ENCODE measurements around the gene ALDH1L1.

DNA sequence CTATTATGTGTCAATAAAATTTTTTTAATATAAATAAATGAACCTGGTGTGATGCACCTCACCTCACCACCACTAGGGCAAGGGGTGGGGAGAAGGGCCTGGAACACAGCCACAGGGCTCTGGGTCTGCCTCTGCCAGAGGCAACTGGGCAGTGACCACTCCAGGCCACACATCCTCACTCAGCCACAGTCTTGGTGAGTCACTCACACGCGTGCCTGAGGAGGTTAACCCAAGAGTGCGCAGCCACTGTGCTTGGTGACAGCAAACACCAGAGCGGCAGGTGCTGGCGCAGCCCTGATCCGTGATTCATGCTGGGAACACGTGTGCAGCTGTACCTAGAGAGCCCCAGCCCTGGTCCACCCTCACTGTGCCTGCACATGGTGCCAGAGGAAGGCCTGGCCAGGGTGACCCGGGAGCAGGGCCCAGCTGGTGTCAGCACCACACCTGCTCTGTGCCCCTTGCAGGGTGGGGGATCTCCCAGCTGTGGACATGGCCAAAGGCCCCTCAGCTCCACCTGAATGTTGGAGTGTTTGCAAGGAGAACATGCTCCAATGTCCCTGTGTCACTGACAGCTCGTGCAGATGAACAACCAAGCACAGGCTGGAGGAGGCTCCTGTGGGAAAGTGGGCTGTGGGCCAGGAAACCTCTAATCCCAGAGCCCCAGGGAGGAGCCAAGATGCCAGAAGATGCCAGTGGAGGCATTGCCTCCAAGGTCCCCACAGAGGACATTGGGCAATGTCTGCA, 98.6 kb downstream of the ALDH1L1 start:
- TF ChIP-seq FOXM1 (IDR thresholded peaks at IDR 0.05; ENCODE audit: borderline replicate concordance) (no peak), TARDBP (IDR thresholded peaks at IDR 0.05) (no peak), HDGF (IDR thresholded peaks at IDR 0.05; ENCODE audit: borderline replicate concordance) (no peak), ELF4 (IDR thresholded peaks at IDR 0.05) (no peak), CTBP1 (IDR thresholded peaks at IDR 0.05; ENCODE audit: borderline replicate concordance) (no peak), SP1 (IDR thresholded peaks at IDR 0.05) (no peak)

All from HEK293T (cell line).